Keratinocyte (primary cell): ENCODE measurements around the gene LRRC58. TPM values are rescaled to one million over a fixed set of nuclear protein-coding genes. Genes with fewer than 3 reads are reported as not detected.

Source experiments
- DNase-seq: peaks from one replicate; pipeline ENCODE4 v3.0.0-alpha.2; 2011; ENCODE audit warnings: low read depth, missing footprints, low spot score
- FAIRE-seq: peaks from 2 replicates; lab custom pipeline; 2011; peaks lifted over from hg19 to GRCh38; lab: Jason Lieb, UNC
- H2AFZ ChIP-seq: 2 replicates; pipeline ENCODE4 v1.6.0; 2012; ENCODE audit warnings: low read length, control low read depth, inconsistent platforms; ENCODE audit not compliant: control insufficient read depth
- H3K27ac ChIP-seq: 2 replicates; pipeline ENCODE4 v1.5.1; 2011; ENCODE audit warnings: low read length; ENCODE audit not compliant: control insufficient read depth, insufficient read depth
- H3K27me3 ChIP-seq: 3 replicates; pipeline ENCODE4 v1.6.0; 2011; ENCODE audit warnings: low read length; ENCODE audit not compliant: control insufficient read depth, insufficient read depth; ENCODE audit errors: extremely low read depth
- H3K36me3 ChIP-seq, 2 experiments: 2 replicates in 1 of 2; 3 replicates in 1 of 2; pipeline ENCODE4 v1.5.1; 2011; ENCODE audit warnings: low read length in 2 of 2, mild to moderate bottlenecking in 1 of 2; ENCODE audit not compliant: control insufficient read depth in 2 of 2, insufficient read depth in 2 of 2; ENCODE audit errors: extremely low read depth in 1 of 2
- H3K4me1 ChIP-seq: 3 replicates; pipeline ENCODE4 v1.5.1; 2011; ENCODE audit warnings: low read length; ENCODE audit not compliant: control insufficient read depth, insufficient read depth; ENCODE audit errors: extremely low read depth
- H3K4me2 ChIP-seq: 3 replicates; pipeline ENCODE4 v1.6.0; 2011; ENCODE audit warnings: low read depth, low read length; ENCODE audit not compliant: control insufficient read depth, insufficient read depth; ENCODE audit errors: extremely low read depth
- H3K4me3 ChIP-seq, 3 experiments: fragments of 200-600 bp in 1 of 3; sonication (generic) in 1 of 3; 2 replicates in 2 of 3; 3 replicates in 1 of 3; pipeline ENCODE4 v1.5.1; 2011 to 2016; ENCODE audit warnings: low read length in 3 of 3, mild to moderate bottlenecking in 3 of 3, control low read depth in 2 of 3, inconsistent platforms in 1 of 3, low read depth in 1 of 3, mixed read lengths in 1 of 3, mixed run types in 1 of 3, moderate library complexity in 1 of 3; ENCODE audit not compliant: control insufficient read depth in 2 of 3, insufficient read depth in 2 of 3; ENCODE audit errors: extremely low read depth in 1 of 3
- H3K79me2 ChIP-seq: 2 replicates; pipeline ENCODE4 v1.6.0; 2012; ENCODE audit warnings: low read length; ENCODE audit not compliant: control insufficient read depth, insufficient read depth
- H3K9ac ChIP-seq: 3 replicates; pipeline ENCODE4 v1.6.0; 2011; ENCODE audit warnings: low read length; ENCODE audit not compliant: control insufficient read depth, insufficient read depth; ENCODE audit errors: extremely low read depth
- H3K9me1 ChIP-seq: 3 replicates; pipeline ENCODE4 v1.6.0; 2011; ENCODE audit warnings: low read length; ENCODE audit not compliant: control insufficient read depth, insufficient read depth; ENCODE audit errors: extremely low read depth
- H3K9me3 ChIP-seq: 2 replicates; pipeline ENCODE4 v1.5.1; 2012; ENCODE audit warnings: low read depth, low read length; ENCODE audit not compliant: control insufficient read depth
- H4K20me1 ChIP-seq: 3 replicates; pipeline ENCODE4 v1.6.0; 2011; ENCODE audit warnings: low read length; ENCODE audit not compliant: control insufficient read depth, insufficient read depth; ENCODE audit errors: extremely low read depth
- EZH2 ChIP-seq: IDR thresholded peaks from one replicate; pipeline ENCODE4 v1.6.1; 2012; ENCODE audit warnings: inconsistent platforms, mild to moderate bottlenecking, low read length, moderate library complexity
- dilution Hi-C: fragments of 300-500 bp; cut with MboI; formaldehyde crosslinking; loops from one replicate; pipeline ENCODE4 v1.7.0; 2020; ENCODE audit warnings: low sequenced_read_pairs; ENCODE audit not compliant: extremely low pct_ligation_motif_present
- polyA plus RNA-seq, 5 experiments: library from polyadenylated mRNA; depleted of rRNA in 3 of 5; stranded (reverse) in 3 of 5; stranded (forward) in 1 of 5; unstranded in 1 of 5; fragments of >200 nt; gene quantifications; 1 replicate in 1 of 5; 2 replicates in 3 of 5; 3 replicates in 1 of 5; pipeline versions ENCODE4 v1.2.1 to v1.2.3, GENCODE V29; 2011 to 2012; ENCODE audit warnings: missing spikeins in 2 of 5, low read depth in 1 of 5, low replicate concordance in 1 of 5
- TF ChIP-seq, protein P1 (sequence below), 3 experiments: IDR thresholded peaks in 1 of 3; conservative IDR thresholded peaks in 1 of 3; optimal IDR thresholded peaks in 1 of 3; 2 replicates in 2 of 3; 3 replicates in 1 of 3; pipeline versions ENCODE3 to v1.5.1; 2011; ENCODE audit warnings: low read length in 3 of 3, mild to moderate bottlenecking in 3 of 3, moderate library complexity in 2 of 3, control low read depth in 1 of 3, inconsistent platforms in 1 of 3; ENCODE audit not compliant: insufficient read depth in 2 of 3; ENCODE audit errors: extremely low read depth in 1 of 3

The LRRC58 gene
- polyA plus RNA-seq, 1 donor (not counting 4 experiments of a cell fraction or from before 2014, with no cell fraction given) = 17.4 TPM

DNA sequence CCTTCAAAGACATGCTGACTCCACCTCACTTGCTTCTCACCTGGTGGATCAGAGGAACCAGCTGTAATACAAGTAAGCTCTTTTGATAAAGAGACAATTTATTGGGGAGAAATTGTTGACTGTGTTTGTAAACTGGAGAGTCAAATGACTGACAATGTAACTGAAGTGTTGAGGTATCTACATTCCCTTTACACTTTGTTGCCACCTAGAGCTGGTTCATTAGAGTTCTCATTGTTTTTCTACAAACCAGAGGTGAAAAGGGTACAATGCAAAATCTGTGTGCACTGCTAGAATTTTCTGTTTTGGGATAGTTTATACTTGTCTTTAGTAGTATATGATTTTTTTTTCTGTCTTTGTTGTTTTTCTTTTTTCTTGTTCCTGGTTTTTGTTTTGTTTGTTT is 8.7 kb upstream of the LRRC58 start:
- no peaks in the 10 kb centered on the region for H3K27me3 ChIP-seq
- no peak overlapping the region for H3K27ac ChIP-seq
- no peak for FAIRE-seq
- H3K9ac ChIP-seq = no peak overlapping the region
- H2AFZ ChIP-seq = no peak overlapping the region
- H3K36me3 ChIP-seq = no peaks in the 10 kb centered on the region
- no peak for DNase-seq
- no peaks in the 10 kb centered on the region for H3K79me2 ChIP-seq
- H3K4me3 ChIP-seq = no peak overlapping the region
- H3K4me2 ChIP-seq = no peak overlapping the region
- H4K20me1 ChIP-seq = no peaks in the 10 kb centered on the region
- H3K9me1 ChIP-seq = no peaks in the 10 kb centered on the region
- dilution Hi-C loops = no loop called here
- no peaks in the 10 kb centered on the region for H3K9me3 ChIP-seq
- H3K4me1 ChIP-seq = no peaks in the 10 kb centered on the region
- TF ChIP-seq, protein P1, sequence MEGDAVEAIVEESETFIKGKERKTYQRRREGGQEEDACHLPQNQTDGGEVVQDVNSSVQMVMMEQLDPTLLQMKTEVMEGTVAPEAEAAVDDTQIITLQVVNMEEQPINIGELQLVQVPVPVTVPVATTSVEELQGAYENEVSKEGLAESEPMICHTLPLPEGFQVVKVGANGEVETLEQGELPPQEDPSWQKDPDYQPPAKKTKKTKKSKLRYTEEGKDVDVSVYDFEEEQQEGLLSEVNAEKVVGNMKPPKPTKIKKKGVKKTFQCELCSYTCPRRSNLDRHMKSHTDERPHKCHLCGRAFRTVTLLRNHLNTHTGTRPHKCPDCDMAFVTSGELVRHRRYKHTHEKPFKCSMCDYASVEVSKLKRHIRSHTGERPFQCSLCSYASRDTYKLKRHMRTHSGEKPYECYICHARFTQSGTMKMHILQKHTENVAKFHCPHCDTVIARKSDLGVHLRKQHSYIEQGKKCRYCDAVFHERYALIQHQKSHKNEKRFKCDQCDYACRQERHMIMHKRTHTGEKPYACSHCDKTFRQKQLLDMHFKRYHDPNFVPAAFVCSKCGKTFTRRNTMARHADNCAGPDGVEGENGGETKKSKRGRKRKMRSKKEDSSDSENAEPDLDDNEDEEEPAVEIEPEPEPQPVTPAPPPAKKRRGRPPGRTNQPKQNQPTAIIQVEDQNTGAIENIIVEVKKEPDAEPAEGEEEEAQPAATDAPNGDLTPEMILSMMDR (optimal IDR thresholded peaks at IDR 0.05 in 1 of 3, IDR thresholded peaks at IDR 0.05 in 1 of 3, conservative IDR thresholded peaks at IDR 0.05 in 1 of 3; ENCODE audit: extremely low read depth in 1 of 3, insufficient read depth in 2 of 3, low read length in 3 of 3) = no peak
- TF ChIP-seq EZH2 = no peak

DNA sequence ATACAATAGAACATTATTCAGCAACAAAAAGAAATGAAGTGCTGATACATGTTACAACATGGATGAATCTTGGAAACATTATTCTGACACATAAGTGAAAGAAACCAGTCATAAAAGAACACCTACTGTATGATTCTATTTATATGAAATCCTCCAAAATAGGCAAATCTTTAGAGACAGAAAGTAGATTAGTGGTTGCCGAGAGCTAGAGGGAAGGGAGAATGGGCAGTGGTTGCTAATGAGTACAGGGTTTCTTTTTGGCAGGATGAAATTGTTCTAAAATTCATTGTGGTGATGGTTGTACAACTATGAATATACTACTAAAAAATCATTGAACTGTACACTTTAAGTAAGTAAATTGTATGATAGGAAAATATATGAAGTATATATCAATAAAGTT is 6.3 kb upstream of the LRRC58 start:
- Histone ChIP-seq H4K20me1 (no peaks in the 10 kb centered on the region), H3K36me3 (no peaks in the 10 kb centered on the region), H3K4me1 (no peaks in the 10 kb centered on the region), H3K9me3 (no peaks in the 10 kb centered on the region), H3K9ac (no peak overlapping the region), H3K4me2 (no peak overlapping the region), H3K9me1 (no peaks in the 10 kb centered on the region), H3K27ac (no peak overlapping the region), H2AFZ (no peak overlapping the region), H3K79me2 (no peaks in the 10 kb centered on the region), H3K4me3 (no peak overlapping the region), H3K27me3 (no peaks in the 10 kb centered on the region)
- DNase-seq (no peak), FAIRE-seq (no peak)
- dilution Hi-C loops = no loop called here
- TF ChIP-seq EZH2 = no peak
- TF ChIP-seq, protein P1 (optimal IDR thresholded peaks at IDR 0.05 in 1 of 3, IDR thresholded peaks at IDR 0.05 in 1 of 3, conservative IDR thresholded peaks at IDR 0.05 in 1 of 3; ENCODE audit: extremely low read depth in 1 of 3, insufficient read depth in 2 of 3, low read length in 3 of 3) = no peak
